GM19240 (cell line): Measurements from ENCODE around the gene MRTFA.
"Not testable (repeated sequence)": the region's sequence is repeated elsewhere in the genome, so short reads cannot be mapped to it uniquely, and the experiment has no call there.

Experiments used
- DNase-seq: peaks from one replicate; pipeline ENCODE4 v3.0.0; 2011; ENCODE audit warnings: low spot score; ENCODE audit not compliant: insufficient read length

MRTFA gene

DNA sequence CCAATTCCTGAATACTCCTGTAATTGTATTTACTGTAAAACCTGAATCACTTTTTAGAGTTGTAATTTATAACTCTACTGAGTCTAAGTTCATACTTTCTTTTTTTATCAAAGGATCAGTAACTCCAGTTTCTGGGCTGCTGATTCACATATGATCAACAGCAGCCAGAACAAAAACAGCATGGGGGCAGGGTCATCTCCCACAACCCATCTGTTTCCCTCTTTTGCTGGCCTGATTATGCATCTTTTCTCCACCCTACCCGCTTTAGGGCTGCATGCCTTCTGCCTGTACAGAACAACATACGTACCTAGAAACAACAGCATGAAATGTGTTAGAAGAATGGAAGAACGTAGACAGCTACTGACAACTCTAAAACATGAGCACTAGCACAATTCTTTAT, 76.0 kb downstream of the MRTFA start:
- no peak for DNase-seq

GRCh38 chr22:40557972-40558371, 78.5 kb downstream of the MRTFA start:
- DNase-seq: no peak

DNA sequence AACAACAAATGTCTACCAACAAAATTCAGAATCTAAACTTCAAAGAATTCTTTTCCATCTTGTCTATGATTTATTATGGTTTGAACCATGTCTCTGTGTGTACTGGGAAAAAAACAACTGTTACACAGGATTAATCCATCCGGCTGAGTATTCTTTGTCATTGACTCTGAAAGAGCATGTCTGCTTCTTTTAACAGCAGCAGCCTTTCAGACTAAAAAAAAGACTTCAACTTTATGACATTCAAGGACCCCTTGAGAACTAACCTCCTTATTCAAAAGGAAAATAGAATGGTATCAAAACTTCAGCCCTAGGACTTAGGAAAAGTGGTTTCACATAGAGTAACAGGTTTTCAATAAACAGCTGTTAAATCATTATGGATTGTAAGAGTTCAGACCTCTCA, 79.9 kb downstream of the MRTFA start:
- DNase-seq: no peak

DNA sequence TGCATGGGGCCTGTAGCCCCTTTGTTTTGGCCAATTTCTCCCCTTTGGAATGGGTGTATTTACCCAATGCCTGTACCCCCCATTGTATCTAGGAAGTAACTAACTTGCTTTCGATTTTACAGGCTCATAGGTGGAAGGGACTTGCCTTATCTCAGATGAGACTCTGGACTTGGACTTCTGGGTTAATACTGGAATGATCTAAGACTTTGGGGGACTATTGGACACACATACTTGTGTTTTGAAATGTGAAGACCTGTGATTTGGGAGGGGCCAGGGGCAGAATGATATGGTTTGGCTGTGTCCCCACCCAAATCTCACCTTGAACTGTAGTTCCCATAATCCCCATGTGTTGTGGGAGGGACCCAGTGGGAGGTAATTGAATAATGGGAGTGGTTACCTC, 82.5 kb downstream of the MRTFA start:
- not testable (repeated sequence) for DNase-seq

DNA sequence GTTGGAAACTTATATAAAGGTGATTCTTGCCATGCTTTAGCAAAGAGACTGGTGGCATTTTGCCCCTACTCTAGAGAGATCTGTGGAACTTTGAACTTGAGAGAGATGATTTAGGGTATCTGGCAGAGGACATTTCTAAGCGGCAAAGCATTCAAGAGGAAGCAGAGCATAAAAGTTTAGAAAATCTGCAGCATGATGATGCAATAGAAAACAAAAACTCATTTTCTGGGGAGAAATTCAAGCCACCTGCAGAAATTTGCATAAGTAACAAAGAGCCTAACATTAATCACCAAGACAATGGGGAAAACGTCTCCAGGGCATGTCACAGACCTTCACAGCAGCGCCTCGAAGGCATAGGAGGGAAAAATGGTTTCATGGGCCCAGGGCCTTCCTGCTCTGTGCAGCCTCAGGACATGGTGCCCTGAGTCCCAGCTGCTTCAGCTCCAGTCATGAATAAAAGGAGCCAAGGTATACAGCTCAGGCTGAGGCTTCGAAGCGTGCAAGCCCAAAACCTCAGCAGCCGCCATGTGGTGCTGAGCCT, 83.4 kb downstream of the MRTFA start:
- no peak for DNase-seq

- DNase-seq: no peak
These were observed 84.4 kb downstream of the MRTFA start for GRCh38 chr22:40552070-40552469.

GRCh38 chr22:40547729-40548143, 88.8 kb downstream of the MRTFA start:
- no peak for DNase-seq

DNA sequence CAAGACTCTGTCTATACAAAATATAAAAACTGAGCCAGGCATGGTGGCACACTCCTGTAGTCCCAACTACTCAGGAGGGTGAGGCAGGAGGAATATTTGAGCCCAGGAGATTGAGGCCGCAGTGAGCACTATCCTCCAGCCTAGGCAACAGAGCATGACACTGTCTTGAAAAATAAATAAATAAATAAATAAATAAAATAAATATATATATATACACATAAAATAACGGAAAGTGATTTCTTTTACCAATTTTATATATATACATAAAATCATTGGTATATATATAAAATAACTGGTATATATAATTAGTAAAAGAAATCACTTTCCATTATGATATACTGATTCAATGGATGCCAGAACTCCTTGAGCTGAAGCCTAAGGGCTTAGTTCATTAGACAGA, 91.8 kb downstream of the MRTFA start:
- DNase-seq: no peak

DNA sequence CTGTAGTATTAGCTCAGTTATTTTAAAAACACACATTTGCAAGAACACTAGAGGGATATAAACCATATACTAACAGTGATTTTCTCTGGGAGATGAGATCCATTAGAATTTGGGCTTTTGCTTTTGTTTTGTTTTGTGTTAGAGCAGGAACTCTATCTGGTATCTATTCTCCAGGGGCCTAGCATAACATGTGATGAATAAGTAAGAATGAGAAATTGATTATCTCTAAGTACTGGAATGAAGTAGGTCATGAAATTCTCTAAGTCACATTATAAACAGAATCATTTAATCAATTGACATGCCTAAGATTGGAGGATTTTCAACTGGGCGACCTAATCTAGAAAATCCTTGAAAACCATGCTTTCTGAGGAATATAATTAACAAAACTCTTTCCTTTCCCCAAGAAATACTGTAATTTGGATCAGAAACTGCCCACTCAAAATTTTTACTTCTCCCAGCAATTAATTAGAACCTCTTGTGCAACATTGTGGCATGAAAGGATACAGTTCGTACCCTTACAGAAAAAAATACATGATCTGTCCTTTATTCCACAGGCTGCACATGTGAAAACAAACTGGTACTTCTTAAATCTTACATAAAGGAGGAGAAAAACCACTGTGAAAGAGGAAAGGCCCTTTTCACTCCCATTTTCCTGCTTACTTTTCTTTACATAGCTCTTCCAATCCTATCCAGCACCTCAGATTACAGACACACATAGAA, 93.5 kb downstream of the MRTFA start:
- DNase-seq: no peak

DNA sequence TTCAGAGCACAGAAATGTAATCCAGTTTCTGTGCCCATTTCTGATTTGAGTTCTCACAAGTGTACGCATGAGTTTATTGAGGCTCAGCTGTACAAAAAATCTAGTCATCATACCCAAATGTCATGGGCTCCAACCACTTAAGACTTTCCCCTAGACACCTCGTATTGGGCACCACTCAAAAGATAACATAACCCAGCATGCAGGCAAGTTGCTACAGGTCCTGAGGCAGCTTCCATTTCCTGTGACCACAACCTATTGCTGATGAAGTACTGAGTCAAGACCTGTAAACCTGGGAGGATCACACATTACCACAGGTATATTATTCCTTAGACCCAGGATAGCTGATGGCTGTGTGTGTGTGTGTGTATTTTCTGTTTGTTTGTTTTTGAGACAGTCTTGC, 95.2 kb downstream of the MRTFA start:
- DNase-seq: no peak

DNA sequence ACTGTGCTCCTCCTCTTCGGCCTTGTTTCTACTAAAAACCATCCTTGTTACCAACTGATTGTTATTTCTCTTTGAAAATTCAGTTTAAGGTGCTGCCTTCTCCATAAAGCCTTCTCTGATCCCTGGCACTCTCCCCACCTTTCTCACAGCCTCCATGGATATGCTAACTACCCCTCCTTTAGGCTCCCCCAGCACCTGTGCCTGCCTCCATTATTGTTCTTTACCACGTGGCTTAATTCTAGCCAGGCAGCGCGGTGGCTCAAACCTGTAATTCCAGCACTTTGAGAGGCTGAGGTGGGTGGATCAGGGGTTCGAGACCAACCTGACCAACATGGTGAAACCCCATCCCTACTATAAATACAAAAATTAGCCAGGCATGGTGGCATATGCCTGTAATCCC, 96.3 kb downstream of the MRTFA start:
- no peak for DNase-seq

DNA sequence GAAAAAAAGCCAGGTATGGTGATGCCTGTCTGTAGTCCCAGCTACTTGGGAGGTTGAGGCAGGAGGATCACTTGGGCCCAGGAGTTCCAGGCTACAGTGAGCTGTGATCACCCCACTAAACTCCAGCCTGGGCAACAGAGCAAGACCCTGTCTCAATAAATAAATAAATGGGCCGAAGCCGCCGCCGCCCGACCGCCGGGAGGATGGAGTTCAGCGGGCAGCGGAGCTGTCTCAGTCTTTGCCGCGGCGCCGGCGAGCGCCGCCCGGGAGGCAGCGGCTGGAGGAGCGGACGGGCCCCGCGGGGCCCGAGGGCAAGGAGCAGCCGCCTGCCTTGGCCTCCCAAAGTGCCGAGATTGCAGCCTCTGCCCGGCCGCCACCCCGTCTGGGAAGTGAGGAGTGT, 100.4 kb downstream of the MRTFA start:
- not testable (repeated sequence) for DNase-seq

DNA sequence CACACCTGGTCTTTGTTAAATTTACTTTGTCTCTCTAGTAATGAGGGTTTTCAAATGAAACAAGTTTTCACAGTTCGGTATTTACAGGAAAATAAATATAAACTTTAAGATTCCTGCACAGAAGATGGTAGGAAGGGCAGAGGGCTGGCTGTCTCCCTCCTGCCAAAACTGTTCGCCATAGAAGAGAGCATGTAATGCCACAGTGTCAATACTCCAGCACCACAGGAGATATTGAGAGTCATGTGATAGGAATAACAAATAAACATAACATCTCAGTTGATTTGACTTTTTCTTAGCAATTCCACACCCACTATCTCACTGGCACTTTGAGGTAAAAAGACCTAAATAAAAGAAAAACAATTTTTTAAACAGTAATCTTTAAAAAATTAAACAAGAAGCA, 100.9 kb downstream of the MRTFA start:
- no peak for DNase-seq

DNA sequence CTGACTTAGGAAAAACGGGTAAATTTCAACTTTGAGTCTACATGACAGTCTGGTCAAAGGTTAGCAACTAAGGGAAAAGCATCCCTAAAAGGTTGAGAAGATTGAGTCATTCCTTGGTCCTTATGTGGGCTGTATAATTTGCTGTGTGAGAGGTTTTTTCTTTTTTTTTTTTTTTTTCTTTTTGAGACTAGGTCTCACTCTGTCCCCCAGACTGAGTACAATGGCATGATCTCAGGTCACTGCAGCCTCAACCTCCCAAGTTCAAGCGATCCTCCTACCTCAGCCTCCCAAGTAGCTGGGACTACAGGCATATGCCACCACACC, 101.4 kb downstream of the MRTFA start:
- no peak for DNase-seq

DNA sequence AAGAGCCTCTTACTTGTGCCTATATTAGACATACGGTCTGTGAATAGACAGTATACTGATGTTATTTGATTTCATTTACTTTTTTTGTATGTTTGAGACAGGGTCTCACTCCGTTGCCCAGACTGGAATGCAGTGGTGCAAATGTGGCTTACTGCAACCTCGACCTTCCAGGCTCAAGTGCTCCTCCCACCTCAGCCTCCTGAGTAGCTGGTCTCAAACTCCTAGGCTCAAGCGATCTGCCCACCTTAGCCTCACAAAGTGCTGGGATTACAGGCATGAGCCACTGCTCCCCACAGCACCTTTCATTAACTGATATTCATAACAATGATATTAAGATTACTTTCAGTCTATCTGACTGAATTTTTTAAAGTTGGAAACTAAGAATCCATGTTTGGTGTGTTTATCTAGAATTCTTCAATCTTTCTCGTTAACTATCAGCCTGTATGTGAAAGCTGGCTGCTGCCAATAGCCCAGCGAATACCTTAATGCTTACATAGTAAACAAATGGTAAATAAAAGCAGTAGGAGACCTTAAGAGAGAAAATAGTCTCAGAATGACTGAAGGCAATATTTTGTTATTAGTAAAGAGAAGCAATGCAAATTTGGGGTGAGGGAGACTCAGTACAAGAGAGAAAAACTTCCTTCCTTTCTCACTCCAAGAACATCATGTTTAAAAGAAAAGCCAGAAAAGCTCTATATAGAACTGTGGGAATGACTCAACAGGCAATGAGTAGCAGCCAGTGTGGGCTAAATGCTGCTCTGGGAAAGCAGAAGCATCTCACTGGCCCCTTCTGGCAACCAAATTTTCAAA, 101.9 kb downstream of the MRTFA start:
- DNase-seq: no peak

DNA sequence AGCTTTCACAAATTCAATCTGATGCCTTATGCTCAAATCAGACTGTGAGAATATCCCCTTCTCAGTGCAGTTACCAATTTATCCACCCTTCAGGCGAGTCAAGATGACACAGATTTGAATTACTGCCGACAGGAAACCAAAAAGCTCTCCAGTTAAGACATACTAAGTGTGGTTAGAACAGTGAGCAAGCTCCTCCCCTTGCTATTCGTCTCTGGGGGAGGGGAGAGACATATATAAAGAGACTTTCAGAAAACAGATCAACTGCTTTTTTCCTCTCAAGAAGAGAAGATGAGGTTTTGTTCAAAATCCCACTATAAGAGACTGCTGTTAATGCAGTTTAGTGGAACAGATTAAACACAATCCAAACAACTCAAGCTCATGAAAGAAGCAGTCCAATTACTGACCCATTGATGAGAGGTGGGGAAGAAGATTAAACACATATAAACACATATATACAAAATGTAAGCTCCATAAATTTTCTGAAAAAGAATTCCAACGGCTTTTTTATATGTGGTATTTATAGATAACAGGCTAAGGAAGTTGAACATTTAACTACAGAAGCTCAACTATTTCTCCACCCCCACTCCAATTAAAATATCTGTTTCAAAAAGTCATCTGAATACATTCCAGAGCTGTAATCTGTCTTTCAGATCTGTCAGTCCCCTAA, 102.7 kb downstream of the MRTFA start:
- DNase-seq: peak; percentile 73

- no peak for DNase-seq
These were observed 104.3 kb downstream of the MRTFA start for GRCh38 chr22:40531951-40532900.

DNA sequence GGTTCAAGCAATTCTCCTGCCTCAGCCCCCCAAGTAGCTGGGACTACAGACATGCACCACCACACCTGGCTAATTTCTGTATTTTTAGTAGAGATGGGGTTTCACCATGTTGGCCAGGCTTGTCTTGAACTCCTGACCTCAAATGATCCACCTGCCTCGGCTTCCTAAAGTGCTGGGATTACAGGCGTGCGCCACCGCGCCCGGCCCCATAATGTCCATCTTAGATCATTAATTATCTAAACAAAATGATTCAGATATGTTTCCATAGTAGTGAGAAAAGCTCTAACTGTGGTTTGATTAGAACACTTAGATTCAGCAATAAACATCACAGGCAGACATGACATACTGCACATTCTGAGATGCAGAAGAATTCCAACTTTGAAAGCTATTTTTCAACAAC, 106.1 kb downstream of the MRTFA start:
- DNase-seq: not testable (repeated sequence)

DNA sequence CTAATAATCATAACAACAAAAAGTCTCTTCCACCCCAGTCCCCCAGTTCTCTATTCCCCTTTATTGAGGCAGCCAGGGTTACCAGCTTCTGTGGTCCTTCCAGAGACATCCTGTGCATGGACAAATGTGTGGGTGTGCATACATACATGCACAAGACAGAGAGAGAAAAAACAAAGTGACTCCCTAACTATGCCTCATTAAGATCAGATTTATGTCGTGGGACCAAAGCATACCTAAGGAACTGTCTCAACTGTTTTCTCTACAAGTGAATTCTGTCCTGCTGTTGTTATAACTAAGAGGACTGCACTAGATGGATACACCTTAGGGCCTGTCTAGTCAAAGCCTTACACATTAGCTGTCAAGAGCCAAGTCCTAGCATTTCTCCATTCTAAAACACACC, 106.7 kb downstream of the MRTFA start:
- no peak for DNase-seq

DNA sequence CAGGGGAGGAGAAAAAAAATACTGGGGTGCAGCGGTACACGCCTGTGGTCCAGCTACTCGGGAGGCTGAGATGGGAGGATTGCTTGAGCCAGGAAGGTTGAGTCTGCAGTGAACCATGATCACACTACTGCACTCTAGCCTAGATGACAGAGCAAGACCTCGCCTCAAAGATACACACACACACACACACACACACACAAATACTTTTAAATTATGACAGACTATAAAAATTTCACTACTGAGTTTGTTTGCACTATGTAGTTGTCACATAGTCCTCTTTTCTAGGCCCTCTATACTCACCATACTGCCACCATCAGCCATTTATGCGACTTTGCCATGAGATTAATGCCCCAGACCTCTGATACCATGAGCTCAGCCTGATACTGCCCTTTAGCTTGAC, 109.6 kb downstream of the MRTFA start:
- DNase-seq: no peak

- DNase-seq: no peak
These were observed 111.2 kb downstream of the MRTFA start for GRCh38 chr22:40525250-40525884.
